Measurements from ENCODE around the gene TRIM40.

The TRIM40 gene

DNA sequence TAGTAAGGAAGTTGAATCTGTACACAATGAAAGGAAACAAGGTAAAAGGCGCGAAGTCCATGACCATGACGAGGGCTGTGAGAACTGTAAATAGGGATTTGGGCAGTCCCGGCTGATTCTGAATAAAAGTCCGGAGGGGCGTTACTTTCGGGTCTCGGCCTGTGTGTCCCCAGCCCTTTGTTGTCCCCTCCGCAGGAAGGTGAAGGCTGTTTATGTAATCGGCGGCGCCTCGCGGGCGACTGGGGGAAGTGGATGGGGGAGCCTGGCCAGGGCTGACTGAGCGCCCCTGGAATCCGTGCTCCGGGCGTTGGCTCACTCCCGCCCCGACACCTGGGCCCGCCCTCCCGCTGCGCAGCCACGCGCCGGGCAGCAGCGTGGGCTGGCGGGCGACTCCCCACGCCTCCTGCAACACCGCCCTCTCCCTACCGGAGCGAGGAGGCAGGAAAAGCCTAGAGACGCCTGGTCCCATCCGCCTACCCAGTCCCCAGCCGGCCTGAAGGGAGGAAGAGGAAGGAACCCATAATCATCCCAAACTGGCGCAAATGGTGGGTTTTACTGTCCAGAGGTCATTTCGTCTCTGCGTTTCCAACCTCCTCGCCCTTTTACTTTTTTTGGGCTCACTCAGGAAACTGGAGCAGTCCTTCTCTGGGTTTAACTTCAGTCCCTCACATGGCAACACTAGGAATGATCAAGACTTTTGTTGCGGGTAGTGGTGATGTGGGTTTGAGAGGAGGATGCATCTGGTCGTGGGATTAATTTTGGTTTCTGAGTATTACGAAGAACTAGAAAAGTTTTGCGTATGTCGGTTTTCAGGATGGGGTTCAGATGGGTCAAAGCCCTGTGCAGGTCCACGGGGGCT, 35.1 kb upstream of the TRIM40 start:
- H3K4me1 ChIP-seq (ENCODE audit: control insufficient read depth, insufficient read depth, low read depth, low read length) = peaks cover 23% of the 10 kb centered on the region
- no peak overlapping the region for H4K91ac ChIP-seq (ENCODE audit: low read length)
- peak overlapping the region; percentile 37 to 76 for H3K4me3 ChIP-seq (ENCODE audit: insufficient read depth in 1 of 2, low read depth in 1 of 2, low read length in 2 of 2)
- H2AK5ac ChIP-seq (ENCODE audit: low read length, severe bottlenecking) = no peak overlapping the region
- no peak overlapping the region for H3K18ac ChIP-seq (ENCODE audit: low read depth in 1 of 2, low read length in 2 of 2)
- peak overlapping the region; percentile 69 for H3K4me2 ChIP-seq (ENCODE audit: low read length, poor library complexity, severe bottlenecking)
- peak overlapping the region; percentile 37 for H2BK15ac ChIP-seq (ENCODE audit: low read depth, poor library complexity, severe bottlenecking)
- no peak overlapping the region for H2BK12ac ChIP-seq (ENCODE audit: low read length in 2 of 2)
- no peak for DNase-seq
- no peaks in the 10 kb centered on the region for H3K79me1 ChIP-seq (replicated peaks; ENCODE audit: low read length, poor library complexity, severe bottlenecking)
- H3K23ac ChIP-seq (ENCODE audit: low read length in 2 of 2) = no peak overlapping the region
- peaks cover 65 to 75% of the 10 kb centered on the region in 2 experiments for H3K27me3 ChIP-seq (ENCODE audit: control insufficient read depth in 1 of 2, insufficient read depth in 1 of 2, low read length in 2 of 2)
- H3K9me3 ChIP-seq (ENCODE audit: control insufficient read depth, low read length) = no peaks in the 10 kb centered on the region
- H2AFZ ChIP-seq (ENCODE audit: low read depth, low read length) = no peak overlapping the region
- H2BK5ac ChIP-seq (ENCODE audit: low read depth, low read length, poor library complexity, severe bottlenecking) = no peak overlapping the region
- H3K36me3 ChIP-seq (ENCODE audit: control insufficient read depth in 1 of 2, insufficient read depth in 2 of 2, low read depth in 1 of 2, low read length in 2 of 2) = no peaks in the 10 kb centered on the region
- peak overlapping the region in 1 of 2 experiments; percentile 26 for H3K14ac ChIP-seq (ENCODE audit: low read length in 2 of 2)
- WGBS = 7% methylated on average over 43 of the region's 47 CpGs
- H3K9ac ChIP-seq (ENCODE audit: low read length) = peak overlapping the region; percentile 25
- no peak overlapping the region for H3K4ac ChIP-seq (ENCODE audit: low read depth in 1 of 2, low read length in 2 of 2)
- H3K27ac ChIP-seq (ENCODE audit: low read length, poor library complexity, severe bottlenecking) = no peak overlapping the region
- no peak overlapping the region for H2BK120ac ChIP-seq (ENCODE audit: low read depth, low read length)
- H4K8ac ChIP-seq (ENCODE audit: low read length) = no peak overlapping the region

DNA sequence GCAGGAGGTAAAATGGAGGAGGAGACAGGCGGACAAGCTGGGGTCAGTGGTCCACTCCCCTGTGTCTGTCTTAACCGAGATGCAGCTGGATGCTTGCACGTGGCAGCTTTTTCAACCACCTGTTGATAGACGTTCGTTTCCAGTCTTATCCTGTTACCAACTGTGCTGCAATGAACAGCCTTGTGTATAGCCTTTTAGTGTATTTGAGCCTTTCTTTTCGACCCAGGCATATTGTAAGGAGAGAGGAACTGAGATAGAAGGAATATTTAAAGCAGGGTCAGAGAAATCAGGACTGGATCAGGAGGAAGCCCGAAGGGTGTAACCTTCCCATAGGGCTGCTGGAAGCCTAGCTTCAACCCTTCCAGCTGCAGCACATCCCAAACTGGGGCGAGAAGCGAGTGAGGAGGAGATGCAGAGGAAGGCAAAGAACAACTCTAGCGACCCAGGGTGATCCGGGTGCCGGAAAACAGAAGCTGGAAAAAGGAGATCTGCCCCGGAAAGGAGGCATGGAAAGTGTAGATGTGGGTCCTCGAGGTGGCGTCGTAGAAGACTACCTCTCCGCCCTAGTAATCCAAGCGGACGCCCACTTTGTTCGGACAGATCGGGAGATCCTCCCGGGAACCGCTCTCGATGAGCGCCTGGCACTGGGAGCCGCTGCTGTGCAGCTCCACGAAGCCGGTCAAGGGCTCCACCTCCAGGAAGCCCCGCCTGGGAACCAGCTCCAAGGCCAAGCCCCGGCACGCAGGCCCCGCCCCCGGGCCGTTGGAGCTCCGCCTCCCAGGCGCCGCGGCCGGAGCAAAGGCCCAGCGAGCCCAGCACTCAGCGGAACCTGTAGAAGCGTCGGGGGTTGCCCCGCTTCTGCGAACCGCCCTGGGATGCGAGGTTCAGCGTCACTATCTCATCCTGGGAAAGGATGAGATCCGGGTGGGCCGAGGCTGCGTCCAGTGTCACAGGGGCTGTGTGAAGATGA, 34.2 kb upstream of the TRIM40 start:
- Histone ChIP-seq H3K27ac (ENCODE audit: low read length, poor library complexity, severe bottlenecking) (no peak overlapping the region), H2BK5ac (ENCODE audit: low read depth, low read length, poor library complexity, severe bottlenecking) (no peak overlapping the region), H2BK15ac (ENCODE audit: low read depth, poor library complexity, severe bottlenecking) (no peak overlapping the region), H3K4me1 (ENCODE audit: control insufficient read depth, insufficient read depth, low read depth, low read length) (peaks cover 23% of the 10 kb centered on the region), H3K79me1 (replicated peaks; ENCODE audit: low read length, poor library complexity, severe bottlenecking) (no peaks in the 10 kb centered on the region), H3K36me3 (ENCODE audit: control insufficient read depth in 1 of 2, insufficient read depth in 2 of 2, low read depth in 1 of 2, low read length in 2 of 2) (no peaks in the 10 kb centered on the region), H3K18ac (ENCODE audit: low read depth in 1 of 2, low read length in 2 of 2) (peak overlapping the region in 1 of 2 experiments; percentile 82), H2BK120ac (ENCODE audit: low read depth, low read length) (no peak overlapping the region), H2BK12ac (ENCODE audit: low read length in 2 of 2) (peak overlapping the region in 1 of 2 experiments; percentile 66), H3K23ac (ENCODE audit: low read length in 2 of 2) (peak overlapping the region in 1 of 2 experiments; percentile 83), H4K91ac (ENCODE audit: low read length) (no peak overlapping the region), H4K8ac (ENCODE audit: low read length) (peak overlapping the region; percentile 78), H3K14ac (ENCODE audit: low read length in 2 of 2) (no peak overlapping the region), H3K4ac (ENCODE audit: low read depth in 1 of 2, low read length in 2 of 2) (no peak overlapping the region), H3K9me3 (ENCODE audit: control insufficient read depth, low read length) (no peaks in the 10 kb centered on the region), H3K27me3 (ENCODE audit: control insufficient read depth in 1 of 2, insufficient read depth in 1 of 2, low read length in 2 of 2) (peaks cover 66 to 80% of the 10 kb centered on the region in 2 experiments), H3K4me2 (ENCODE audit: low read length, poor library complexity, severe bottlenecking) (peak overlapping the region; percentile 92), H3K9ac (ENCODE audit: low read length) (peak overlapping the region; percentile 86), H2AFZ (ENCODE audit: low read depth, low read length) (peak overlapping the region; percentile 95), H3K4me3 (ENCODE audit: insufficient read depth in 1 of 2, low read depth in 1 of 2, low read length in 2 of 2) (peak overlapping the region; percentile 38 to 76), H2AK5ac (ENCODE audit: low read length, severe bottlenecking) (no peak overlapping the region)
- 2% methylated on average over 46 of the region's 51 CpGs for WGBS
- peak; percentile 84 for DNase-seq

DNA sequence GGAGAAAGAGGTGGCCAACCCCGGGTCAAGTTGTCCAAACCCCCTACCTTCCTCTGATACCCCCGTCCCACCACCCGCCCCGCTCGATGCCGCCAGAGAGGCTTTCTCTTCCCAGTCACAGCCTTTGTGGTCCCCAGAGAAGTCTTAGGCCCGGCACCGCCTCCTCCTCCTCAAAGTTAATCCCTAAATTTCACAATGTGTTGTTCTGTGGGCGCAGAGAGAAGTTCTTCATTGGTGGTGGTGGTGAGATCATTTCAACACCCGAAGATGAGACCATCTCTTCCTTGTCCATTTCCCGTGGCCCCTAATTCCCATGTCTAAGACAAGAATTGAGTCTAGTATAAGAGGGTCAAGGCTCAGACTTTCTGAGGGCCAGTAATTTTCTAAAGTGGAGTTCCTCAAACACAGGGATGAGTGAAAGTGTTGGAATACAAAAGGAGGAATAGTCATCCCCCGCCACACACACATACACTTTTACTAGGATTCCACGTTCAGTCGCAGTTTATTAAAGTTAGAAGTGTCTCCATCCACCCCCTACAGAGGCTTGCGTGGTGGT, 33.4 kb upstream of the TRIM40 start:
- H3K27me3 ChIP-seq (ENCODE audit: control insufficient read depth in 1 of 2, insufficient read depth in 1 of 2, low read length in 2 of 2) = peaks cover 60 to 75% of the 10 kb centered on the region in 2 experiments
- no peak overlapping the region for H2AK5ac ChIP-seq (ENCODE audit: low read length, severe bottlenecking)
- peak overlapping the region; percentile 86 for H3K9ac ChIP-seq (ENCODE audit: low read length)
- no peaks in the 10 kb centered on the region for H3K79me1 ChIP-seq (replicated peaks; ENCODE audit: low read length, poor library complexity, severe bottlenecking)
- H2BK12ac ChIP-seq (ENCODE audit: low read length in 2 of 2) = no peak overlapping the region
- H3K36me3 ChIP-seq (ENCODE audit: control insufficient read depth in 1 of 2, insufficient read depth in 2 of 2, low read depth in 1 of 2, low read length in 2 of 2) = no peaks in the 10 kb centered on the region
- H4K8ac ChIP-seq (ENCODE audit: low read length) = peak overlapping the region; percentile 78
- peak; percentile 68 for DNase-seq
- H2BK120ac ChIP-seq (ENCODE audit: low read depth, low read length) = no peak overlapping the region
- H3K18ac ChIP-seq (ENCODE audit: low read depth in 1 of 2, low read length in 2 of 2) = peak overlapping the region in 1 of 2 experiments; percentile 82
- H3K14ac ChIP-seq (ENCODE audit: low read length in 2 of 2) = no peak overlapping the region
- 24% methylated on average over 10 of the region's 15 CpGs for WGBS
- H3K27ac ChIP-seq (ENCODE audit: low read length, poor library complexity, severe bottlenecking) = no peak overlapping the region
- peak overlapping the region; percentile 95 for H2AFZ ChIP-seq (ENCODE audit: low read depth, low read length)
- no peak overlapping the region for H3K4ac ChIP-seq (ENCODE audit: low read depth in 1 of 2, low read length in 2 of 2)
- peak overlapping the region; percentile 92 for H3K4me2 ChIP-seq (ENCODE audit: low read length, poor library complexity, severe bottlenecking)
- H3K4me1 ChIP-seq (ENCODE audit: control insufficient read depth, insufficient read depth, low read depth, low read length) = peaks cover 23% of the 10 kb centered on the region
- no peaks in the 10 kb centered on the region for H3K9me3 ChIP-seq (ENCODE audit: control insufficient read depth, low read length)
- H3K4me3 ChIP-seq (ENCODE audit: insufficient read depth in 1 of 2, low read depth in 1 of 2, low read length in 2 of 2) = peak overlapping the region in 1 of 2 experiments; percentile 76
- no peak overlapping the region for H2BK5ac ChIP-seq (ENCODE audit: low read depth, low read length, poor library complexity, severe bottlenecking)
- H3K23ac ChIP-seq (ENCODE audit: low read length in 2 of 2) = no peak overlapping the region
- no peak overlapping the region for H2BK15ac ChIP-seq (ENCODE audit: low read depth, poor library complexity, severe bottlenecking)
- H4K91ac ChIP-seq (ENCODE audit: low read length) = no peak overlapping the region
